ENCODE data around the gene ETFDH.

The ETFDH gene

GRCh38 chr4:158671915-158672806, at the start of gene ETFDH:
ETFDH (plus strand) TSS chr4:158672296; CDS start chr4:158672457, 161 bp downstream.
- in situ Hi-C loops (cut with HindIII; ENCODE audit: low sequenced_read_pairs), result no loop called here
- peak; percentile 100 for DNase-seq (ENCODE audit: low read depth, low spot score)
- H3K4me3 ChIP-seq (ENCODE audit: low read depth, low read length), result peak within 1 kb of the TSS; percentile 90
- TF ChIP-seq CTCF (IDR thresholded peaks at IDR 0.05; ENCODE audit: low read depth, low read length), result peak; percentile 68

GRCh38 chr4:158624889-158625478, 47.1 kb upstream of the ETFDH start:
- no peak overlapping the region for H3K4me3 ChIP-seq (ENCODE audit: low read depth, low read length)
- DNase-seq (ENCODE audit: low read depth, low spot score), result peak; percentile 68
- TF ChIP-seq CTCF (IDR thresholded peaks at IDR 0.05; ENCODE audit: low read depth, low read length), result peak; percentile 71
- in situ Hi-C loops (cut with HindIII; ENCODE audit: low sequenced_read_pairs), result no loop called here

- no peak for DNase-seq (ENCODE audit: low read depth, low spot score)
- H3K4me3 ChIP-seq (ENCODE audit: low read depth, low read length), result no peak overlapping the region
- TF ChIP-seq CTCF (IDR thresholded peaks at IDR 0.05; ENCODE audit: low read depth, low read length), result no peak
- in situ Hi-C loops (cut with HindIII; ENCODE audit: low sequenced_read_pairs), result no loop called here
Measured at GRCh38 chr4:158625544-158625943, 46.6 kb upstream of the ETFDH start.

GRCh38 chr4:158630893-158631292, 41.2 kb upstream of the ETFDH start:
- DNase-seq (ENCODE audit: low read depth, low spot score), result peak; percentile 62
- H3K4me3 ChIP-seq (ENCODE audit: low read depth, low read length), result no peak overlapping the region
- in situ Hi-C loops (cut with HindIII; ENCODE audit: low sequenced_read_pairs), result no loop called here
- TF ChIP-seq CTCF (IDR thresholded peaks at IDR 0.05; ENCODE audit: low read depth, low read length), result no peak

GRCh38 chr4:158636619-158637018, 35.5 kb upstream of the ETFDH start:
- no peak for DNase-seq (ENCODE audit: low read depth, low spot score)

GRCh38 chr4:158644356-158644755, 27.7 kb upstream of the ETFDH start:
- no peak overlapping the region for H3K4me3 ChIP-seq (ENCODE audit: low read depth, low read length)
- in situ Hi-C loops (cut with HindIII; ENCODE audit: low sequenced_read_pairs), result no loop called here
- TF ChIP-seq CTCF (IDR thresholded peaks at IDR 0.05; ENCODE audit: low read depth, low read length), result no peak
- DNase-seq (ENCODE audit: low read depth, low spot score), result no peak

More at GRCh38 chr4:158636619-158637018, 35.5 kb upstream of the ETFDH start:
- H3K4me3 ChIP-seq (ENCODE audit: low read depth, low read length), result no peak overlapping the region
- TF ChIP-seq CTCF (IDR thresholded peaks at IDR 0.05; ENCODE audit: low read depth, low read length), result no peak
- in situ Hi-C loops (cut with HindIII; ENCODE audit: low sequenced_read_pairs), result no loop called here

Data from astrocyte of the spinal cord (primary cell).